ENCODE data around the gene CREBBP. TPM values are rescaled to one million over a fixed set of nuclear protein-coding genes. Genes with fewer than 3 reads are reported as not detected.

The CREBBP gene
- total RNA-seq, 2 experiments from 2014 or later: 145 to 152 TPM

GRCh38 chr16:3776316-3776715 is 104.2 kb downstream of the CREBBP start:
- Mint-ChIP-seq H3K27me3 (no peaks in the 10 kb centered on the region), H3K36me3 (ENCODE audit: low read depth) (peaks cover 90% of the 10 kb centered on the region), H3K4me1 (ENCODE audit: low read depth) (no peaks in the 10 kb centered on the region), H3K9me3 (no peaks in the 10 kb centered on the region), H3K4me3 (no peak overlapping the region), H3K27ac (no peak overlapping the region)
- peaks cover 85% of the 10 kb centered on the region for H3K36me3 ChIP-seq (ENCODE audit: insufficient read depth, low read length)
- ATAC-seq (ENCODE audit: poor library complexity) (no peak), DNase-seq (no peak)
- H3K9me3 ChIP-seq (ENCODE audit: control insufficient read depth in 1 of 2, insufficient read depth in 1 of 2, low read length in 2 of 2): no peaks in the 10 kb centered on the region
- no peak overlapping the region for H3K27ac ChIP-seq (ENCODE audit: low read depth in 1 of 2, low read length in 2 of 2)
- H3K4me3 ChIP-seq (ENCODE audit: low read length): no peak overlapping the region
- no peaks in the 10 kb centered on the region for H3K27me3 ChIP-seq (ENCODE audit: control insufficient read depth in 1 of 2, insufficient read depth in 2 of 2, low read length in 2 of 2)
- no peak for TF ChIP-seq CTCF (IDR thresholded peaks at IDR 0.05)
- ChIA-PET POLR2A (no interaction called here), CTCF (no interaction called here)
- intact Hi-C loops (cut with DNase I, micrococcal nuclease): no loop called here
- H3K4me1 ChIP-seq (ENCODE audit: insufficient read depth, low read length): no peaks in the 10 kb centered on the region

- intact Hi-C loops (cut with DNase I, micrococcal nuclease): no loop called here
- Mint-ChIP-seq H3K9me3 (no peaks in the 10 kb centered on the region), H3K4me3 (no peak overlapping the region), H3K27ac (no peak overlapping the region), H3K27me3 (no peaks in the 10 kb centered on the region), H3K36me3 (ENCODE audit: low read depth) (peaks cover 89% of the 10 kb centered on the region), H3K4me1 (ENCODE audit: low read depth) (no peaks in the 10 kb centered on the region)
- no peak for TF ChIP-seq CTCF (IDR thresholded peaks at IDR 0.05)
- POLR2A ChIA-PET: no interaction called here
- no peaks in the 10 kb centered on the region for H3K27me3 ChIP-seq (ENCODE audit: control insufficient read depth in 1 of 2, insufficient read depth in 2 of 2, low read length in 2 of 2)
- CTCF ChIA-PET: no interaction called here
- no peaks in the 10 kb centered on the region for H3K4me1 ChIP-seq (ENCODE audit: insufficient read depth, low read length)
- DNase-seq (no peak), ATAC-seq (ENCODE audit: poor library complexity) (no peak)
- no peaks in the 10 kb centered on the region for H3K9me3 ChIP-seq (ENCODE audit: control insufficient read depth in 1 of 2, insufficient read depth in 1 of 2, low read length in 2 of 2)
- no peak overlapping the region for H3K27ac ChIP-seq (ENCODE audit: low read depth in 1 of 2, low read length in 2 of 2)
- H3K4me3 ChIP-seq (ENCODE audit: low read length): no peak overlapping the region
- H3K36me3 ChIP-seq (ENCODE audit: insufficient read depth, low read length): peaks cover 85% of the 10 kb centered on the region
Observed at GRCh38 chr16:3774819-3775218, 105.7 kb downstream of the CREBBP start.

- H3K36me3 ChIP-seq (ENCODE audit: insufficient read depth, low read length): peaks cover 85% of the 10 kb centered on the region
- DNase-seq (no peak), ATAC-seq (ENCODE audit: poor library complexity) (no peak)
- Mint-ChIP-seq H3K27ac (no peak overlapping the region), H3K4me1 (ENCODE audit: low read depth) (no peaks in the 10 kb centered on the region), H3K36me3 (ENCODE audit: low read depth) (peaks cover 89% of the 10 kb centered on the region), H3K27me3 (no peaks in the 10 kb centered on the region), H3K4me3 (no peak overlapping the region), H3K9me3 (no peaks in the 10 kb centered on the region)
- H3K27ac ChIP-seq (ENCODE audit: low read depth in 1 of 2, low read length in 2 of 2): no peak overlapping the region
- H3K27me3 ChIP-seq (ENCODE audit: control insufficient read depth in 1 of 2, insufficient read depth in 2 of 2, low read length in 2 of 2): no peaks in the 10 kb centered on the region
- ChIA-PET CTCF (no interaction called here), POLR2A (no interaction called here)
- no peaks in the 10 kb centered on the region for H3K4me1 ChIP-seq (ENCODE audit: insufficient read depth, low read length)
- intact Hi-C loops (cut with DNase I, micrococcal nuclease): no loop called here
- no peak for TF ChIP-seq CTCF (IDR thresholded peaks at IDR 0.05)
- H3K4me3 ChIP-seq (ENCODE audit: low read length): no peak overlapping the region
- no peaks in the 10 kb centered on the region for H3K9me3 ChIP-seq (ENCODE audit: control insufficient read depth in 1 of 2, insufficient read depth in 1 of 2, low read length in 2 of 2)
Observed at GRCh38 chr16:3774156-3774767, 106.3 kb downstream of the CREBBP start.

Data from CD4-positive, alpha-beta T cell (primary cell).